OCI-LY7 (cell line): ENCODE measurements around the gene DNER. TPM values are rescaled to one million over a fixed set of nuclear protein-coding genes. Genes with fewer than 3 reads are reported as not detected.

ENCODE experiments used
- BruUV-seq: library from RNA; stranded (reverse); fragments of 400-500 nt; replicated peaks from 2 replicates; lab custom pipeline; 2021; lab: Mats Ljungman, UMichigan
- CTCF ChIA-PET: fragments of 300-600 bp; sonication (Branson Sonifier 250); formaldehyde crosslinking; loops from one replicate; lab custom pipeline; 2022; ENCODE audit warnings: antibody characterized with exemption; ENCODE audit not compliant: unreplicated experiment; lab: Charles Lee
- POLR2A ChIA-PET: fragments of 300-600 bp; sonication (Branson Sonifier 250); formaldehyde crosslinking; loops from one replicate; lab custom pipeline; 2022; ENCODE audit warnings: antibody characterized with exemption; lab: Charles Lee
- DNase-seq: peaks from one replicate; pipeline ENCODE4 v3.0.0-alpha.2; 2015; ENCODE audit warnings: low spot score
- H2AFZ ChIP-seq: fragments of 200-600 bp; sonication (generic), shearing (Covaris generic); 2 replicates; pipeline ENCODE4 v1.6.1; 2014; ENCODE audit warnings: mild to moderate bottlenecking, antibody characterized with exemption, low read length, moderate library complexity
- H3K27ac ChIP-seq: fragments of 200-600 bp; sonication (generic); 2 replicates; pipeline ENCODE4 v1.5.1; 2014; ENCODE audit warnings: mixed run types, low read depth, mild to moderate bottlenecking, moderate library complexity, low read length, inconsistent platforms; ENCODE audit not compliant: poor library complexity, severe bottlenecking
- H3K36me3 ChIP-seq: fragments of 200-600 bp; sonication (generic); 2 replicates; pipeline ENCODE4 v1.6.1; 2014; ENCODE audit warnings: mild to moderate bottlenecking, antibody characterized with exemption, low read length, moderate library complexity, mixed read lengths; ENCODE audit not compliant: insufficient read depth
- H3K4me1 ChIP-seq: fragments of 200-600 bp; sonication (generic); 2 replicates; pipeline ENCODE4 v1.5.1; 2014; ENCODE audit warnings: mild to moderate bottlenecking, low read length; ENCODE audit not compliant: insufficient read depth, poor library complexity, severe bottlenecking
- H3K4me2 ChIP-seq: fragments of 200-600 bp; sonication (generic); 2 replicates; pipeline ENCODE4 v1.6.1; 2014; ENCODE audit warnings: mild to moderate bottlenecking, low read length
- H3K4me3 ChIP-seq: fragments of 200-600 bp; sonication (generic); 2 replicates; pipeline ENCODE4 v1.5.1; 2014; ENCODE audit warnings: mild to moderate bottlenecking, low read depth, low read length; ENCODE audit not compliant: poor library complexity, severe bottlenecking
- H3K79me2 ChIP-seq: fragments of 200-600 bp; sonication (generic); 2 replicates; pipeline ENCODE4 v1.6.1; 2016; ENCODE audit warnings: low read depth, mild to moderate bottlenecking, low read length, moderate library complexity, mixed read lengths; ENCODE audit not compliant: insufficient read depth
- H3K9me2 ChIP-seq: fragments of 200-600 bp; sonication (generic); 2 replicates; pipeline ENCODE4 v1.6.1; 2016; ENCODE audit warnings: mild to moderate bottlenecking, low read length, mixed read lengths; ENCODE audit not compliant: insufficient read depth
- H3K9me3 ChIP-seq: fragments of 200-600 bp; sonication (generic); 2 replicates; pipeline ENCODE4 v1.6.1; 2014; ENCODE audit warnings: mild to moderate bottlenecking, mixed run types, low read length, mixed read lengths
- H4K20me1 ChIP-seq: fragments of 200-600 bp; sonication (generic); 2 replicates; pipeline ENCODE4 v1.6.1; 2014; ENCODE audit warnings: mild to moderate bottlenecking, antibody characterized with exemption, low read length, moderate library complexity, mixed read lengths; ENCODE audit not compliant: insufficient read depth
- CTCF ChIP-seq: fragments of 200-600 bp; sonication (generic); conservative IDR thresholded peaks from 2 replicates; pipeline ENCODE4 v1.5.1; 2014; ENCODE audit warnings: mild to moderate bottlenecking, antibody characterized with exemption, low read length, moderate library complexity, mixed read lengths
- EZH2phosphoT487 ChIP-seq: fragments of 200-600 bp; sonication (generic); IDR thresholded peaks from 2 replicates; pipeline ENCODE4 v1.6.1; 2018; ENCODE audit warnings: low read depth, borderline replicate concordance, mild to moderate bottlenecking, mixed run types, antibody characterized with exemption, low read length, moderate library complexity, mixed read lengths
- intact Hi-C: fragments of 100-400 bp; cut with micrococcal nuclease; formaldehyde crosslinking; loops from one replicate; pipeline ENCODE4 v1.10.0; 2022; ENCODE audit not compliant: unreplicated experiment
- total RNA-seq, 2 experiments: library from RNA; depleted of rRNA in 1 of 2; stranded (reverse); fragments of >200 nt in 1 of 2; shearing (Covaris generic) in 1 of 2; gene quantifications; 2 replicates each; pipeline ENCODE4 v1.2.3, GENCODE V29; 2014 to 2022

DNER gene
- total RNA-seq, 2 experiments from 2014 or later = not detected

- Histone ChIP-seq H3K36me3 (no peaks in the 10 kb centered on the region), H3K27ac (no peak overlapping the region), H3K4me1 (no peaks in the 10 kb centered on the region), H2AFZ (no peak overlapping the region), H4K20me1 (no peaks in the 10 kb centered on the region), H3K79me2 (no peaks in the 10 kb centered on the region), H3K9me2 (no peaks in the 10 kb centered on the region), H3K4me2 (no peak overlapping the region), H3K4me3 (no peak overlapping the region), H3K9me3 (no peaks in the 10 kb centered on the region)
- BruUV-seq = no TSS peak
- no peak for DNase-seq
- intact Hi-C loops = no loop called here
- ChIA-PET POLR2A (interaction anchor here (0.7 kb wide), 1 partner anchor 1247 kb away, joined by 5 read pairs; no protein-coding TSS in a partner anchor), CTCF (no interaction called here)
- TF ChIP-seq EZH2phosphoT487 = no peak
These were observed 243.6 kb downstream of the DNER start for GRCh38 chr2:229470781-229471180.

- Histone ChIP-seq H3K27ac (no peak overlapping the region), H3K4me1 (no peaks in the 10 kb centered on the region), H3K4me3 (no peak overlapping the region), H3K4me2 (no peak overlapping the region), H2AFZ (no peak overlapping the region), H3K36me3 (no peaks in the 10 kb centered on the region), H3K9me3 (no peaks in the 10 kb centered on the region), H4K20me1 (no peaks in the 10 kb centered on the region), H3K79me2 (no peaks in the 10 kb centered on the region), H3K9me2 (no peaks in the 10 kb centered on the region)
- ChIA-PET CTCF (no interaction called here), POLR2A (no interaction called here)
- no peak for DNase-seq
- no peak for TF ChIP-seq CTCF
- no peak for TF ChIP-seq EZH2phosphoT487
- intact Hi-C loops = no loop called here
- BruUV-seq = no TSS peak
These were observed 246.6 kb downstream of the DNER start for GRCh38 chr2:229467783-229468182.

GRCh38 chr2:229463841-229464346, 250.5 kb downstream of the DNER start:
- TF ChIP-seq EZH2phosphoT487 (no peak), CTCF (no peak)
- POLR2A ChIA-PET = no interaction called here

More at GRCh38 chr2:229463841-229464346, 250.5 kb downstream of the DNER start:
- Histone ChIP-seq H3K9me3 (no peaks in the 10 kb centered on the region), H3K4me1 (no peaks in the 10 kb centered on the region), H3K4me3 (no peak overlapping the region), H3K79me2 (no peaks in the 10 kb centered on the region), H3K9me2 (no peaks in the 10 kb centered on the region), H3K36me3 (no peaks in the 10 kb centered on the region), H4K20me1 (no peaks in the 10 kb centered on the region), H2AFZ (no peak overlapping the region), H3K27ac (no peak overlapping the region), H3K4me2 (no peak overlapping the region)
- intact Hi-C loops = no loop called here
- DNase-seq = no peak
- BruUV-seq = no TSS peak
- CTCF ChIA-PET = no interaction called here
